ENCODE measurements around the gene MUCL1. TPM values are rescaled to one million over a fixed set of nuclear protein-coding genes. Genes with fewer than 3 reads are reported as not detected.
A peak's percentile ranks its signal among the peaks of the same experiment; 100 is the strongest.

Gene MUCL1
- not detected for total RNA-seq

- Histone ChIP-seq H3K27ac (no peak within 1 kb of the TSS), H3K27me3 (replicated peaks; ENCODE audit: insufficient read depth) (no peaks in the 10 kb centered on the region), H3K4me1 (ENCODE audit: control insufficient read depth in 1 of 2, low read depth in 2 of 2) (no peaks in the 10 kb centered on the region), H3K36me3 (no peaks in the 10 kb centered on the region), H3K4me3 (no peak within 1 kb of the TSS), H3K9me3 (no peaks in the 10 kb centered on the region)
- DNase-seq (ENCODE audit: low spot score): no peak
- TF ChIP-seq CTCF (IDR thresholded peaks at IDR 0.05): peak; percentile 30
- no peak for ATAC-seq (ENCODE audit: insufficient number of reproducible peaks, low FRiP score, low read depth)
These were observed at the start of gene MUCL1 for GRCh38 chr12:54853933-54854538. TSS of gene MUCL1 (plus strand) at chr12:54854516. CDS start at chr12:54854583, 67 bp downstream.

GRCh38 chr12:54821676-54822075, 32.6 kb upstream of the MUCL1 start:
- H3K27ac ChIP-seq: no peak overlapping the region
- DNase-seq (ENCODE audit: low spot score): no peak
- no peak overlapping the region for H3K4me3 ChIP-seq
- no peaks in the 10 kb centered on the region for H3K36me3 ChIP-seq
- H3K27me3 ChIP-seq (replicated peaks; ENCODE audit: insufficient read depth): no peaks in the 10 kb centered on the region
- ATAC-seq (ENCODE audit: insufficient number of reproducible peaks, low FRiP score, low read depth): no peak
- no peak for TF ChIP-seq CTCF (IDR thresholded peaks at IDR 0.05)
- no peaks in the 10 kb centered on the region for H3K9me3 ChIP-seq
- H3K4me1 ChIP-seq (ENCODE audit: control insufficient read depth in 1 of 2, low read depth in 2 of 2): no peaks in the 10 kb centered on the region

GRCh38 chr12:54824402-54824801, 29.9 kb upstream of the MUCL1 start:
- Histone ChIP-seq H3K4me1 (ENCODE audit: control insufficient read depth in 1 of 2, low read depth in 2 of 2) (no peaks in the 10 kb centered on the region), H3K27me3 (replicated peaks; ENCODE audit: insufficient read depth) (no peaks in the 10 kb centered on the region), H3K27ac (no peak overlapping the region), H3K36me3 (no peaks in the 10 kb centered on the region), H3K4me3 (no peak overlapping the region), H3K9me3 (no peaks in the 10 kb centered on the region)
- ATAC-seq (ENCODE audit: insufficient number of reproducible peaks, low FRiP score, low read depth): no peak
- no peak for DNase-seq (ENCODE audit: low spot score)
- TF ChIP-seq CTCF (IDR thresholded peaks at IDR 0.05): peak; percentile 16

- no peaks in the 10 kb centered on the region for H3K36me3 ChIP-seq
- no peak for ATAC-seq (ENCODE audit: insufficient number of reproducible peaks, low FRiP score, low read depth)
- TF ChIP-seq CTCF (IDR thresholded peaks at IDR 0.05): no peak
- no peak overlapping the region for H3K4me3 ChIP-seq
- no peaks in the 10 kb centered on the region for H3K9me3 ChIP-seq
- no peaks in the 10 kb centered on the region for H3K27me3 ChIP-seq (replicated peaks; ENCODE audit: insufficient read depth)
- H3K4me1 ChIP-seq (ENCODE audit: control insufficient read depth in 1 of 2, low read depth in 2 of 2): no peaks in the 10 kb centered on the region
- no peak overlapping the region for H3K27ac ChIP-seq
- no peak for DNase-seq (ENCODE audit: low spot score)
These were observed 24.8 kb upstream of the MUCL1 start for GRCh38 chr12:54829511-54829910.

GRCh38 chr12:54830199-54830598, 24.1 kb upstream of the MUCL1 start:
- ATAC-seq (ENCODE audit: insufficient number of reproducible peaks, low FRiP score, low read depth) (no peak), DNase-seq (ENCODE audit: low spot score) (no peak)
- no peaks in the 10 kb centered on the region for H3K4me1 ChIP-seq (ENCODE audit: control insufficient read depth in 1 of 2, low read depth in 2 of 2)
- no peak for TF ChIP-seq CTCF (IDR thresholded peaks at IDR 0.05)
- H3K27ac ChIP-seq: no peak overlapping the region
- H3K9me3 ChIP-seq: no peaks in the 10 kb centered on the region
- no peak overlapping the region for H3K4me3 ChIP-seq
- H3K27me3 ChIP-seq (replicated peaks; ENCODE audit: insufficient read depth): no peaks in the 10 kb centered on the region
- H3K36me3 ChIP-seq: no peaks in the 10 kb centered on the region
